GM21423 (cell line): Measurements from ENCODE around the gene RAB43.
"Not testable (repeated sequence)": the region's sequence is repeated elsewhere in the genome, so short reads cannot be mapped to it uniquely, and the experiment has no call there.

ENCODE experiments used
- ATAC-seq: cut with Tn5 transposase; IDR thresholded peaks from one replicate; pipeline ENCODE4 v1.9.1; 2021; ENCODE audit warnings: mild to moderate bottlenecking, moderate library complexity; ENCODE audit not compliant: unreplicated experiment

The RAB43 gene

GRCh38 chr3:129121792-129122411 is at the start of gene RAB43:
RAB43 (minus strand) TSS chr3:129121804; CDS start chr3:129121489, 315 bp downstream.
- peak; percentile 45 for ATAC-seq

GRCh38 chr3:129166579-129167332 is 45.2 kb upstream of the RAB43 start:
- no peak for ATAC-seq

GRCh38 chr3:129165594-129165993 is 44.0 kb upstream of the RAB43 start:
- ATAC-seq, result not testable (repeated sequence)

GRCh38 chr3:129164500-129164899 is 42.9 kb upstream of the RAB43 start:
- no peak for ATAC-seq

GRCh38 chr3:129162729-129163579 is 41.4 kb upstream of the RAB43 start:
- ATAC-seq, result no peak

- peak; percentile 5 for ATAC-seq
Measured at GRCh38 chr3:129161860-129162271, 40.3 kb upstream of the RAB43 start.

- peak; percentile 81 for ATAC-seq
Measured at GRCh38 chr3:129160891-129161859, 39.6 kb upstream of the RAB43 start, which contains the start of gene ISY1. ISY1 (minus strand) TSS chr3:129161063; CDS start chr3:129160975, 88 bp downstream.

GRCh38 chr3:129144786-129145185 is 23.2 kb upstream of the RAB43 start:
- ATAC-seq, result no peak

- ATAC-seq, result not testable (repeated sequence)
Measured at GRCh38 chr3:129141011-129141410, 19.4 kb upstream of the RAB43 start.

GRCh38 chr3:129139911-129140310 is 18.3 kb upstream of the RAB43 start:
- no peak for ATAC-seq

- not testable (repeated sequence) for ATAC-seq
Measured at GRCh38 chr3:129136275-129136674, 14.7 kb upstream of the RAB43 start.

GRCh38 chr3:129132097-129132866 is 10.7 kb upstream of the RAB43 start:
- no peak for ATAC-seq

- ATAC-seq, result no peak
Measured at GRCh38 chr3:129131465-129132088, 10.0 kb upstream of the RAB43 start.

- no peak for ATAC-seq
Measured at GRCh38 chr3:129130291-129130813, 8.7 kb upstream of the RAB43 start.

GRCh38 chr3:129128357-129129155 is 7.0 kb upstream of the RAB43 start:
- no peak for ATAC-seq

GRCh38 chr3:129126726-129127280 is 5.2 kb upstream of the RAB43 start:
- ATAC-seq, result no peak

- ATAC-seq, result no peak
Measured at GRCh38 chr3:129123314-129124060, 1.9 kb upstream of the RAB43 start.
